T-helper 17 cell (primary cell): ENCODE data around the gene GRK1. TPM values are rescaled to one million over a fixed set of nuclear protein-coding genes. Genes with fewer than 3 reads are reported as not detected.

Experiments
- ATAC-seq: fragments of 150-1000 bp; cut with Tn5 transposase; 2 replicates; pipeline ENCODE4 v1.10.0; 2021; ENCODE audit warnings: mild to moderate bottlenecking, moderate library complexity
- DNase-seq, 3 donors: peaks; one replicate each; pipeline versions ENCODE4 v3.0.0 to v3.0.0-alpha.2; 2020 to 2021
- H3K9me3 ChIP-seq: one replicate; pipeline ENCODE4 v1.7.0; 2013; ENCODE audit warnings: low read length, mild to moderate bottlenecking; ENCODE audit not compliant: control insufficient read depth, poor library complexity, severe bottlenecking
- H3K27ac Mint-ChIP-seq: one replicate; pipeline ENCODE4 v1.8.0; 2022; ENCODE audit warnings: mild to moderate bottlenecking, moderate library complexity, mixed read lengths
- H3K27me3 Mint-ChIP-seq: one replicate; pipeline ENCODE4 v1.8.0; 2022; ENCODE audit warnings: mixed read lengths
- H3K36me3 Mint-ChIP-seq: one replicate; pipeline ENCODE4 v1.8.0; 2022; ENCODE audit warnings: low read depth, mixed read lengths
- H3K4me1 Mint-ChIP-seq: one replicate; pipeline ENCODE4 v1.8.0; 2022; ENCODE audit warnings: mild to moderate bottlenecking, mixed read lengths
- H3K4me3 Mint-ChIP-seq: one replicate; pipeline ENCODE4 v1.8.0; 2022; ENCODE audit warnings: mild to moderate bottlenecking, moderate library complexity, mixed read lengths
- total RNA-seq, 4 donors: library from RNA in 2 of 4; stranded (reverse) in 2 of 4; gene quantifications; one replicate each; pipeline ENCODE4 v1.2.3 and lab custom pipeline; 2022 to 2026

The GRK1 gene
- total RNA-seq, 2 donors from 2014 or later = 0.07 TPM; not detected in 1

DNA sequence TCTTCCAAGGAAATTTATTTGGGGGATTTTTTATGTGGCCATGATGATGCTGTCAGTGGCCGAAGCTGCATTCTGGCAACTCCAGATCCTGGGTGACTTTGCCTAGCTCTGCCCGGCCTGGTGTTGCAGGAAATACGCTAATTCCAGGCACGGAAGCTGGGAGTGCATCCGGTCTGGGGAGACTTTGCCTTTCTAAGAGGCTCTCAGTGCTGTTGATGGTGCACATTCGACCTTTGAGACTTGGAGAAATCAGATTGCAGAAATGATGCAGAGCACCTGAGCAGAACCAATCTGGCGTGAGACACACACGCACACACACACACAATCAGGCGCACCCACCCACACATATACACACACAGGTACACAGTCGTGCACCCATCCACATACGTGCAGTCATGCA, 86.2 kb downstream of the GRK1 start:
- no peaks in the 10 kb centered on the region for H3K9me3 ChIP-seq
- no peak overlapping the region for H3K4me3 Mint-ChIP-seq
- peaks cover 16% of the 10 kb centered on the region for H3K27me3 Mint-ChIP-seq
- no peak overlapping the region for H3K27ac Mint-ChIP-seq
- ATAC-seq (no peak), DNase-seq (no peak)
- no peaks in the 10 kb centered on the region for H3K4me1 Mint-ChIP-seq
- H3K36me3 Mint-ChIP-seq = no peaks in the 10 kb centered on the region

DNA sequence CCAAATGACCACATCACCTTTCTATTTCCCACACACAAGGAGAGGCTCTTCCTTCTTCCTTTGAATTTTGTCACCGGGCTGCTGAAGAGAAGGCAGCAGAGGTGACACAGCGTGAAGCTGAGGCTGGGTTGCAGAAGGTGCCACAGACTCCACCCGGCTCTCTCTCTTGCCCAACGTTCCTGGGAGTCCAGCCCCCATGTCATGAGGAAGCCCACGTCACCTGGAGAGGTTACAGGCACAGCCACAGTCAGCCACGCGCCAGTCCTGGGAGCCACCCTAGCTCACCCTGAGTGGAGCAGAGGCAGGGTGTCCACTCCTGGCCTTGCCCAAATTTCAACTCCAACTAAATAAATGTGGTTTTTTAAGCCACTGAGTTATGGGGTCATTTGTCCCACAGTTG, 87.2 kb downstream of the GRK1 start:
- Mint-ChIP-seq H3K27me3 (peaks cover 21% of the 10 kb centered on the region), H3K36me3 (no peaks in the 10 kb centered on the region)

GRCh38 chr13:113754691-113755090, 87.7 kb downstream of the GRK1 start:
- no peaks in the 10 kb centered on the region for H3K9me3 ChIP-seq
- DNase-seq (no peak), ATAC-seq (no peak)
- Mint-ChIP-seq H3K36me3 (peaks cover 3% of the 10 kb centered on the region), H3K27me3 (peaks cover 25% of the 10 kb centered on the region), H3K4me3 (no peak overlapping the region), H3K4me1 (peaks cover 8% of the 10 kb centered on the region), H3K27ac (no peak overlapping the region)

More for the DNA sequence above, 87.2 kb downstream of the GRK1 start:
- Mint-ChIP-seq H3K27ac (peak overlapping the region; percentile 43), H3K4me1 (peaks cover 3% of the 10 kb centered on the region), H3K4me3 (no peak overlapping the region)
- ATAC-seq = no peak
- no peak for DNase-seq
- H3K9me3 ChIP-seq = no peaks in the 10 kb centered on the region

DNA sequence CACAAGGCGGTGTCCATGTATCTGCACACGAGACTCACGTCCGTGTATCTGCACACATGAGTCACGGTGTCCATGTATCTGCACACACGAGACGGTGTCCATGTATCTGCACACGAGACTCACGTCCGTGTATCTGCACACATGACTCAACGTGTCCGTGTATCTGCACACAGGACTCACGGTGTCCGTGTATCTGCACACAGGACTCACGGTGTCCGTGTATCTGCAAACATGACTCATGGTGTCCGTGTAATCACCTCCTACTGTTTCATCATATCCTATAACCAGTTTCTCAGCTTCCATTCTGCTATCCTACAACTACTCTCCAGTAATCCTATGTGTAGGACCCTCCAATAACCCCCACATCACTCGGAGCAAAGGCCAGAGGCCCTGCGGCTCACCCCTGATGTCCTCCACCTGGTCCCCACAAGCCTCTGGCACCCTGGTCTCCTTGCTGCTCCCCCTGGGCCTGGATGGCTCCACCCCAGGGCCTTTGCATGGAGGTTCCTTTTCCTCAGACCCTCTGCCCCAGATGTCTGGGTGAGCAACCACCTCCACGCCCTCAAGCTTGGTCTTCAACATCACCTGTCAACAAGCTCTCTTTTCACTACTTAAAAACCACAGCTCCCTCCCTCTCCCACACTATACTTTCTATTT, 89.5 kb downstream of the GRK1 start:
- H3K4me3 Mint-ChIP-seq = no peak overlapping the region
- DNase-seq = no peak
- peaks cover 12% of the 10 kb centered on the region for H3K4me1 Mint-ChIP-seq
- H3K36me3 Mint-ChIP-seq = peaks cover 3% of the 10 kb centered on the region
- no peak for ATAC-seq
- H3K9me3 ChIP-seq = no peaks in the 10 kb centered on the region
- peaks cover 44% of the 10 kb centered on the region for H3K27me3 Mint-ChIP-seq
- H3K27ac Mint-ChIP-seq = no peak overlapping the region

GRCh38 chr13:113758651-113759524, 91.9 kb downstream of the GRK1 start, which contains the start of gene TMEM255B:
Gene TMEM255B, plus strand, starts transcription at chr13:113759226. Its CDS starts 44 bp downstream, at chr13:113759270.
- ATAC-seq (peak; percentile 94), DNase-seq (peak; percentile 52 to 65 (median 62))
- Mint-ChIP-seq H3K4me1 (peaks cover 12% of the 10 kb centered on the region), H3K4me3 (peak within 1 kb of the TSS; percentile 98), H3K36me3 (peaks cover 3% of the 10 kb centered on the region), H3K27ac (peak within 1 kb of the TSS; percentile 16), H3K27me3 (peaks cover 66% of the 10 kb centered on the region)
- no peaks in the 10 kb centered on the region for H3K9me3 ChIP-seq

DNA sequence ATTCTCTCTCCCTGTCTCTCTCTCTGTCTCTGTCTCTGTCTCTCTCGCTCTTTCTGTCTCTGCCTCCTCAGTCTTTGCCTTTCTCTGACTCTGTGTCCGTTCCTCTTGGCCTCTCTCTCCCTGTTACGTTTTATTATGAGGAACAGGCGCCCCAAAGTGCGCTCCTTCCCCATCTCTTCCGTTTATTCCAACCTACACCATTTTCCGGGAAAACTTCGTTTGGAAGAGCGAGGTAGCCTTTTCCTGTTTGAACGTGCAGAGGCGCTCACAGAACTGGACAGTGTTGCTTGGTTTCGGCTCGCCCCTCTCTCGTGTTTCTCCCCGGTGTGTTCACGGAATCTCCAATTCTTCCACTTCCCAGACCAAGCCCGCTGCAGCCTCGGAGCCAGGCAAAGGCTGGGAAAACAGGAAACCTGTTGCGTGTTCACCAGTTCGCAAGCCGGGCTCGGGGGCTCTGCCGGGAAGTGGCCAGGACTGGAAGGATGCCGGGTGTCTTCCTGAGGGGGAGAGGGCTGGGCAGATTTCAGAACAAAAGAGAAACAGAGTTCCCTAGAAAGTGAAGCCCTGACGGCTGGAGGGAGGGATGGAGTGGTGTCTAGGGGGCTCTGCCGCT, 92.6 kb downstream of the GRK1 start:
- DNase-seq (no peak), ATAC-seq (no peak)
- H3K9me3 ChIP-seq = no peaks in the 10 kb centered on the region
- peak overlapping the region; percentile 98 for H3K4me3 Mint-ChIP-seq
- H3K36me3 Mint-ChIP-seq = peaks cover 3% of the 10 kb centered on the region
- peak overlapping the region; percentile 16 for H3K27ac Mint-ChIP-seq
- H3K4me1 Mint-ChIP-seq = peaks cover 12% of the 10 kb centered on the region
- H3K27me3 Mint-ChIP-seq = peaks cover 60% of the 10 kb centered on the region

DNA sequence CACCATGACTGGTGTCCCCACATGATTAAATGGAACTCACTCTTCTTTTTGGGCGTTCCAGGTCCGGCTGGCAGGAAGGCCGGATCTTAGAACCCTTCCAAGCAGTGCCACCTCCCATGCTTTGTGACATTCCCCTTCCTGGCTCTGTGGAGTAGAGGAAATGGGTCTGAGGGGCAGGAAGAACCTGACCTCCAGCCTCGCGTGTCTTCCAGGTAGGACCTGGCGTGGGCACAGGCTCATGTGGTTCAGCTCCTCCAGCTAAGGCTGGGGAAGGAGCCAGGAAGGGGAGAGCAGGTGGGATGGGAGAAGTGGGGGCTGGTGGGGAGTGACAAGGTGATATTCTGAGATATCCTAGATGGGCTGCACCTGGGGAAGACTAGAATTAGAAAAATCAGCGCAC, 94.1 kb downstream of the GRK1 start:
- Mint-ChIP-seq H3K27me3 (peaks cover 72% of the 10 kb centered on the region), H3K27ac (no peak overlapping the region), H3K4me1 (peaks cover 12% of the 10 kb centered on the region), H3K4me3 (no peak overlapping the region), H3K36me3 (peaks cover 3% of the 10 kb centered on the region)
- no peak for ATAC-seq
- no peak for DNase-seq
- no peaks in the 10 kb centered on the region for H3K9me3 ChIP-seq

GRCh38 chr13:113762075-113762474, 95.1 kb downstream of the GRK1 start:
- Mint-ChIP-seq H3K27ac (no peak overlapping the region), H3K36me3 (peaks cover 3% of the 10 kb centered on the region), H3K4me3 (no peak overlapping the region), H3K27me3 (peaks cover 74% of the 10 kb centered on the region), H3K4me1 (peaks cover 12% of the 10 kb centered on the region)
- ATAC-seq (no peak), DNase-seq (no peak)
- H3K9me3 ChIP-seq = no peaks in the 10 kb centered on the region

DNA sequence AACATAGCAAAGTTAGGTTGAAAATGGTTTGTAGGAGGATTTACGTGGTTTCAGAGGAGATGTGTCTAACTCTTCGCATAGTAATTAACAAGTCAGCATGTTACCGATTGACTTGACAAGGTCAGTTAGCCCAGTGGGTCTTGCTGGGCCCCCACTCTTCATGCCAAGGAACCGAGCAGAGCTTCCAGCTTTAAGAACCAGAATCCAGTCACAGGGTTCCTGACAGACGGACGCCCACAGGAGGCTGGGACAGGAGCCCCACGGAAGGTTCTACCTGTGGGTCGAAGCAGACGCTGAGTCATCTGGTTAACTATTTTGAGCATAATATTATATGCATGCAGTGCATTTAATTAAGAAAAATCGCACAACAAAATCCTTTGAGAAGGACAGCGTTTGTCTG, 95.5 kb downstream of the GRK1 start:
- ATAC-seq (no peak), DNase-seq (no peak)
- Mint-ChIP-seq H3K27me3 (peaks cover 74% of the 10 kb centered on the region), H3K4me3 (no peak overlapping the region), H3K27ac (no peak overlapping the region), H3K4me1 (peaks cover 12% of the 10 kb centered on the region), H3K36me3 (peaks cover 3% of the 10 kb centered on the region)
- H3K9me3 ChIP-seq = no peaks in the 10 kb centered on the region

DNA sequence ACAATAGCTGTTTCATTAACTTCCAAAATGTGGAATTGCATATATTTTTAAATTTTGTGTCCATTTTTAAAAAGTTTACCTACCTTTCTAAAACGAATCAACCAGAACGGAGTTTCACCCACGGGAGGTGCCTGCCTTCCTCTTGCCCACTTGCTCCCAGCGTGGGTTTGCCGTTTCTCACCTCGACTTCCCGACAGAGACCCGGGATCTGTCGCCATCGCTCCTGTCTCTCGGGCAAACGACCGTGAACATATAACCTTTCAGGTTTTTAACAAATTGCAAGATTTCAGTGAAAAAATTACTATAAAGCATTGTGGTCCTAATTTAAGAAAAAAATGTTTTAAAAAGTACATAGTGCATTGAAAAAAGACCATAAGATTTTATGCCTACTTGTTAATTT, 96.2 kb downstream of the GRK1 start:
- DNase-seq (no peak), ATAC-seq (no peak)
- H3K27ac Mint-ChIP-seq = no peak overlapping the region
- H3K4me1 Mint-ChIP-seq = peaks cover 12% of the 10 kb centered on the region
- H3K36me3 Mint-ChIP-seq = peaks cover 3% of the 10 kb centered on the region
- H3K27me3 Mint-ChIP-seq = peaks cover 69% of the 10 kb centered on the region
- no peaks in the 10 kb centered on the region for H3K9me3 ChIP-seq
- no peak overlapping the region for H3K4me3 Mint-ChIP-seq

GRCh38 chr13:113763961-113764792, 97.2 kb downstream of the GRK1 start:
- ATAC-seq (no peak), DNase-seq (no peak)
- no peaks in the 10 kb centered on the region for H3K9me3 ChIP-seq
- peaks cover 71% of the 10 kb centered on the region for H3K27me3 Mint-ChIP-seq
- no peak overlapping the region for H3K27ac Mint-ChIP-seq
- H3K36me3 Mint-ChIP-seq = peaks cover 5% of the 10 kb centered on the region
- peaks cover 9% of the 10 kb centered on the region for H3K4me1 Mint-ChIP-seq
- no peak overlapping the region for H3K4me3 Mint-ChIP-seq

DNA sequence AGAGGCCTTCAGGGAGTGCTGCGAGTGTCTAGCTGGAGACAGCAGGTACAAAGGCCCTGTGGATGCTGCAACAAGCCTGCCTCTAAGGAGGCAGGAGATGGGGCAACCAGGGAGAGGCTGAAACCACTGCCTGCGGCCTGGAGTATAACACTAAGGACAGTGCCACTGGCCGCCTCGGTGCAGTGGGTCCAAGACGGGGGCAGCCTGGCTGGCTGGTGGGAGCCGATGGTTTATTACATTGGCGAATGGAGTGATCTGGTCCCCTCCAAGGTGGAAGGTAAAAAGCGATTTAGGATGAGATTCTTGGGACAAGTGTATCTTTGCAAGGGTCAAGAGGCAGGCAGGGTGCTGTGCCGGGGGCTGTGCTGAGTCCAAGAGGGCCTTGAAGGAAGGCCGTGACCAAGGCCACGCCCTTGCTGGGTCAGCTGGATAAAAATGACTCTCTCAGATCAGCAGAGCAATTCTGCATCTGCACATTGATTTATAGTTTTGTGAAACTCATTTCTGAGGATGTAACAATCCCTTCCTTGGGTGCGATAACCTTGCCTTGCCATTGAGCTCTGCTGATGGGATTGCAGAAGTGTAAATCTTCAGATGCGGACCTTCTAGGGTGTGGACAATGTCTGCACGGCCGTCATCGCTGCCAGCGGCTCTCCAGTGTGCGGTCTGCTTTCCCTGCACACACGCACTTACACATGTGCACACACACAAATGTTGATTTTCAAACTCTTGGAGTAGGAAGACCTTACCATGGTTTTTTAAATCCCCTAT, 98.0 kb downstream of the GRK1 start:
- DNase-seq = no peak
- peaks cover 65% of the 10 kb centered on the region for H3K27me3 Mint-ChIP-seq
- no peak overlapping the region for H3K27ac Mint-ChIP-seq
- peaks cover 2% of the 10 kb centered on the region for H3K4me1 Mint-ChIP-seq
- H3K36me3 Mint-ChIP-seq = peaks cover 2% of the 10 kb centered on the region
- ATAC-seq = no peak
- no peak overlapping the region for H3K4me3 Mint-ChIP-seq
- no peaks in the 10 kb centered on the region for H3K9me3 ChIP-seq
